NT2/D1 (cell line): ENCODE measurements around the gene ST3GAL6.

Experiments used
- DNase-seq: peaks from one replicate; pipeline ENCODE4 v3.0.0-alpha.2; 2011; ENCODE audit warnings: low read depth, low spot score
- H3K27me3 ChIP-seq: 2 replicates; pipeline ENCODE4 v1.6.0; 2011; ENCODE audit warnings: mild to moderate bottlenecking; ENCODE audit not compliant: insufficient read length, insufficient read depth
- H3K36me3 ChIP-seq: 2 replicates; pipeline ENCODE4 v1.6.1; 2011; ENCODE audit warnings: mild to moderate bottlenecking, low read length, mixed read lengths; ENCODE audit not compliant: insufficient read depth, insufficient read length
- H3K4me1 ChIP-seq: 2 replicates; pipeline ENCODE4 v1.5.1; 2011; ENCODE audit not compliant: insufficient read depth, insufficient read length
- H3K4me3 ChIP-seq: 2 replicates; pipeline ENCODE4 v1.5.1; 2011; ENCODE audit warnings: low read depth; ENCODE audit not compliant: insufficient read length
- H3K9ac ChIP-seq: 2 replicates; pipeline ENCODE4 v1.6.0; 2011; ENCODE audit warnings: low read depth; ENCODE audit not compliant: insufficient read length
- H3K9me3 ChIP-seq: 2 replicates; pipeline ENCODE4 v1.5.1; 2011; ENCODE audit warnings: mild to moderate bottlenecking, low read length; ENCODE audit not compliant: insufficient read depth
- SUZ12 ChIP-seq: IDR thresholded peaks from 2 replicates; pipeline ENCODE4 v1.6.1; 2011; ENCODE audit not compliant: insufficient read length, insufficient read depth; ENCODE audit errors: extremely low read depth
- YY1 ChIP-seq: IDR thresholded peaks from 2 replicates; pipeline ENCODE4 v1.6.1; 2011; ENCODE audit not compliant: insufficient read length, insufficient read depth
- ZNF274 ChIP-seq: IDR thresholded peaks from 2 replicates; pipeline ENCODE4 v1.6.1; 2011; ENCODE audit warnings: mild to moderate bottlenecking, low read depth, low read length

ST3GAL6 gene

DNA sequence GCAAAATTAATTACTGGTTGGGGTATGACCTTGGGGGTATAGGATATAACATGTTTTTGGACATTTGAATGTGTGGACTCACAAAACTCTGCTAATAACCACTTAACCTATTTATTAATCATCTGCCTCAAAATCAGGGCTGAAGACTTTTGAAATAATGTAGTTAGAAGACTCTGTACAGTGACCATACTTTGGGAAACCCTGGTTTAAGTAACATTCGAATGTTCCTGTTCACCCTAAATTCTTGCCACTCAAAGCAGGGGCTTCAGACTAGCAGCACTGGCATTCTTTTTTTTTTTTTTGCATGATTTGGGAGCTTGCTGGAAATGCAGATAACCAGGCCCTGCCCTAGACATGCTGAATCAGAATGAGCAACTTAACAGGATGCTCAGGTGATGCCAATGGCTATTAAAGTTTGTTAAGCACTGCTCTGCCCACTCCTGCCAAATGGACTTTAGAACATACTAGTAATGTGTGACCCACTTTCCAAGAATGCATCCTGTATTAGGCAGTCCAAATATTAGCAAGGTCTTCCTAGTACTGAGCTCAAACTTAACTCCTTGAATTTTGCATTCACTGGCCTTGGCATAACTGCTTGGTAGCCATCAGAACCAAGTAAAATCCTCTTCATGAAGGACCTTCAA, 12.7 kb upstream of the ST3GAL6 start:
- Histone ChIP-seq H3K4me1 (no peaks in the 10 kb centered on the region), H3K9me3 (no peaks in the 10 kb centered on the region), H3K4me3 (no peak overlapping the region), H3K9ac (no peak overlapping the region), H3K27me3 (no peaks in the 10 kb centered on the region), H3K36me3 (no peaks in the 10 kb centered on the region)
- TF ChIP-seq ZNF274 (no peak), SUZ12 (no peak), YY1 (no peak)
- no peak for DNase-seq

DNA sequence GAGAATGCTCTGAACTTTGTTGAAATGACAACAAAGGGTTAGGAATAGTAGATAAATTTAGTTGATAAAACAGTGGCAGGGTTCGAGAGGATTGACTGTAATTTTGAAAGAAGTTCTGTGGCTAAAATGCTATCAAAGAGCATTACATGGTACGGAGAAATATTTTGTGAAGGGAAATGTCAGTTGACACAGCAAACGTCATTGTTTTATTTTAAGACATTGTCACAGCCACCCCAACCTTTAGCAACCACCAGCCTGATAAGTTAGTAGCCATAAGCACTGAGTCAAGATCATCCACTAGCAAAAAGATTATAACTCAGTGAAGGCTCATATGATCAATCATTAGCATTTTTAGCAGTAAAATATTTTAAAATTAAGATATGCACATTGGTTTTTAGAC, 8.7 kb upstream of the ST3GAL6 start:
- Histone ChIP-seq H3K4me1 (no peaks in the 10 kb centered on the region), H3K9me3 (no peaks in the 10 kb centered on the region), H3K27me3 (no peaks in the 10 kb centered on the region), H3K9ac (no peak overlapping the region), H3K36me3 (peaks cover 3% of the 10 kb centered on the region), H3K4me3 (no peak overlapping the region)
- no peak for DNase-seq
- TF ChIP-seq YY1 (no peak), SUZ12 (no peak), ZNF274 (no peak)

DNA sequence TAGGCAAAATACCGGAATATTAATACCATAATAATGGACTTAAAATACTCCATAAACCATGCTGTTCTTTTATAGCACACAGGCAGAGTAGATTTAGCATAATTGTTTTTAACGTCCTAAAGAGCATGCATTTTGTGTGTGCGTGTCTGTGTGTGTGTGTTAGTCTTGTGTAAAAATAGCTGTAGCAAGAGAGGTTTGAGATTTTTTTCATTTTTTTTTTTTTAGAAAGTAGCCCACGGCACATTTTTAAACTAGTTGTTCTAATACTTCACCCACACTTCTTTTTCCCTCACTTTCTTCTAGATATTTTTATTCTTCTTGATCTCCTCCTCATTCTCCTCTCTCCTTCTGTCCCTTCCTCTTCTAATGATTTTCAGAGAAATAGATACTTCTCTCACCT, 7.5 kb upstream of the ST3GAL6 start:
- H3K36me3 ChIP-seq, result peaks cover 3% of the 10 kb centered on the region
- H3K9ac ChIP-seq, result no peak overlapping the region
- TF ChIP-seq YY1, result no peak
- TF ChIP-seq ZNF274, result no peak
- TF ChIP-seq SUZ12, result no peak
- H3K4me3 ChIP-seq, result no peak overlapping the region
- H3K9me3 ChIP-seq, result no peaks in the 10 kb centered on the region
- no peak for DNase-seq
- no peaks in the 10 kb centered on the region for H3K4me1 ChIP-seq
- no peaks in the 10 kb centered on the region for H3K27me3 ChIP-seq

DNA sequence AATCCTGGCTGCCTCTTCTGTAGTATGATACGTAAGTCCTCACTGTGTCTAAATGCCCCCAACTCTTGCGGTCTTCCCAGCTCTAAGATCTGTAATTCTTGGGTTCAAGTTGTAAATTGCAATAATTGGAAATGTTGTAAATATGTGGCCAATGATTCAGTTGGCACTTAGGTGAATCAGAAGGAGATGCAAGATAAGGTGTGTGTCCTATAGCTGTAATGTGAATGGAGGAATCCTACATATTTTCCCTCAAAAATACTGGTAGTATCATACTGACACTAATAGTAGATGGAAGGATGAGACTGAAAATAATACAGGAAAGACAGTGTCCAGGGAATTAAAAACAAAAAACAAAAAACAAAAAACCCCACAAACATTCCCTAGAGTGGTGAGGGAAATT, 3.5 kb upstream of the ST3GAL6 start:
- Histone ChIP-seq H3K9me3 (no peaks in the 10 kb centered on the region), H3K9ac (no peak overlapping the region), H3K4me3 (no peak overlapping the region), H3K36me3 (peaks cover 3% of the 10 kb centered on the region), H3K4me1 (no peaks in the 10 kb centered on the region), H3K27me3 (no peaks in the 10 kb centered on the region)
- no peak for TF ChIP-seq ZNF274
- no peak for TF ChIP-seq YY1
- TF ChIP-seq SUZ12, result no peak
- DNase-seq, result no peak

DNA sequence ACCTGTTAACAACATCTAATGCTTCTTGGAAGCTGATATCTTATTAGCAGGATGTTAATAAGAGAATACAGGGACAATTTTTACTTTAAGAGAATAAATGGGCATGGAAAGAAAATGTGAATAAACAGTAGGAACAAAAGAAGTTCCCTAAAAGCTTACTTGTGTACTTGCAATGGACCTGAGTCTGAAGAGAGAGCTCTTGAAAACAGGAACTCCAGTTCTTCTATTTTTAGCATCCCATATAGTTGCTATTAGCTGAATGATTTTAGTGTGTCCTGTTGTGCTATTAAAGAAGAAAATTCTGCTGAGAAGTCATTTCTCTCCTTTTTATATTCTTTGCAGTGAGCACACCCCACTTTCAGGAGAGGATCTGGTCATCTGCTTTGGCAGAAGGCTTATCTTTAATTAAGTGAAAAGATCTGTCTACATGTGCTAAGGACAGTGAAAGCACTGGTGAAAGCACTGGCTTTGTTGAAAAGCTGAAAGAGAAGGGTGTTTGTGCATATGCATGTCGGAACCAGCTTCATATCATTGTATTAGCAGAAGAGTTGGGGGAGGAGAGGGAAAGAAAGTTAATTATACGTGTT, 1.4 kb upstream of the ST3GAL6 start:
- peaks cover 3% of the 10 kb centered on the region for H3K36me3 ChIP-seq
- DNase-seq, result no peak
- no peak overlapping the region for H3K9ac ChIP-seq
- TF ChIP-seq YY1 (no peak), ZNF274 (no peak), SUZ12 (no peak)
- no peaks in the 10 kb centered on the region for H3K4me1 ChIP-seq
- H3K9me3 ChIP-seq, result no peaks in the 10 kb centered on the region
- H3K4me3 ChIP-seq, result no peak overlapping the region
- H3K27me3 ChIP-seq, result no peaks in the 10 kb centered on the region

DNA sequence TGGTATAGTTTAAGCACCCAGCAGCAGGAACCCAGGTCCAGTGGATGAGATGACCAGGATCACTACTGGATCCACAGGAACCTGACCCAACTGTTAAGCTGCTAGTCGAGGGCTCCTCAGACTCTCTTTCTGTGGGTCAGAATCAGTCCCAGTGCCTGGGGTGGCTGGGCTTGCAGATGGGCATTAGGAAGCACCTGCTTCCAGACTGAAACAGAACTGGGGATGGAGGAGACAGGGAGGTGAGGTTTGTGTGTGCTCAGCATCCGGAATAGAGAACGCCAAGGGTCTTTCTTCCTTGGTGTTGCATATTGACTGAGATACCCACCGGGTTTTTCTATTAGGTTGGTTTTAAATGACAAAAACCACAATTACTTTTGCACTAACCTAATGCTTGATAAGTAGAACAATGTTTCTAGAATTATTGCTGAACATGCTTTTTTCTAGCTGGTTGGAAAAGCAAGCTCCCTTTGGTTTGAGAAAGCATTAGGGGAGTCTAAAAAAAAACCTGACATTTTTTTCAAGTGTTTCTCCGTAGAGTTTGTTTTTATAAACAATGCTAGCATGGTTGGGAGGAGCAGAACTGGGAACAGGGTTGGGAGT, 779 bp downstream of the ST3GAL6 start:
- Histone ChIP-seq H3K9ac (no peak overlapping the region), H3K4me1 (no peaks in the 10 kb centered on the region), H3K9me3 (no peaks in the 10 kb centered on the region), H3K36me3 (no peaks in the 10 kb centered on the region), H3K4me3 (no peak overlapping the region), H3K27me3 (no peaks in the 10 kb centered on the region)
- TF ChIP-seq SUZ12 (no peak), ZNF274 (no peak), YY1 (no peak)
- no peak for DNase-seq

DNA sequence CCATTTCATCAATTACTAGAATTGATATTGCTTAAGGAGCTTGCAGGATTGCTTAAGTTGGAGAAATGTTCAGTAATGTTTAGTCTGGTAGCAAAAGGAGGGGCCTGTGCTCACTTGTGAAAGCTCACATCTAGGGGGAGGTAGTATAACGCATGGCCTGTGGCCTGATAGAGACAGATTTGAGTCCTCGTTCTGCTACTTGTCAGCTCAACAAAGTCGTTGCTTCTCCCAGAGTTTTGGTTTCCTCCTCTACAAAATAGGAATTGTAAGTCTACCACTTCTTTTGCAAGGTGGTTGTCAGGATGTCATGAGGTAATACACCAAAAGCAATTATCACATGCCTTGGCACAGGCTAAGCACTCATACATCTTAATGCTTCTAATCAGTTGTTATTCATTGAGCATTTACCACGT, 1.3 kb downstream of the ST3GAL6 start:
- Histone ChIP-seq H3K9me3 (no peaks in the 10 kb centered on the region), H3K36me3 (no peaks in the 10 kb centered on the region), H3K9ac (no peak overlapping the region), H3K4me3 (no peak overlapping the region), H3K4me1 (no peaks in the 10 kb centered on the region), H3K27me3 (no peaks in the 10 kb centered on the region)
- no peak for DNase-seq
- no peak for TF ChIP-seq ZNF274
- TF ChIP-seq SUZ12, result no peak
- TF ChIP-seq YY1, result no peak

DNA sequence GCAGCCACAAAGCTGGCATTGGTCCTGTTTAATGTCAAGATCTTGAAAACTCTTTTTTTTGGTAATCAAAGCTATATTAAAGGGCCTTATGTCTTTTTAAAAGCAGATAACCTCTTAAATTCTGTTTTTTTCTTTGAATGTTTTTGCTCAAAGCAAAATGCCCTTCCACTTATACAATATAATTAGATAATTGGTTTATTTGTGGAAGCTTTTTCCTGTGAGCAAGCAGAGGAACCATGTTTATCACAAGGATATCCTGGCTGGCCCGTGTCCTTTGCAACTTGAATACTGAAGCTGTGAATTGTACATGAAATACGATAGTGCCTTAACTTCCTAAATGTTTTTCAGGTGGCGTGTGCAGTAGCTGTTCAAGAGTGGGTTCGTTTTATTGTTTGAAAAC, 2.6 kb downstream of the ST3GAL6 start:
- H3K36me3 ChIP-seq, result no peaks in the 10 kb centered on the region
- no peak for DNase-seq
- H3K9ac ChIP-seq, result no peak overlapping the region
- peaks cover 3% of the 10 kb centered on the region for H3K4me1 ChIP-seq
- no peaks in the 10 kb centered on the region for H3K27me3 ChIP-seq
- TF ChIP-seq SUZ12 (no peak), ZNF274 (no peak), YY1 (no peak)
- H3K4me3 ChIP-seq, result no peak overlapping the region
- H3K9me3 ChIP-seq, result no peaks in the 10 kb centered on the region
